Measurements from ENCODE around the gene CDK5R1.

- TF ChIP-seq CTCF (IDR thresholded peaks at IDR 0.05; ENCODE audit: low read depth, low read length) (no peak), MAX (IDR thresholded peaks at IDR 0.05; ENCODE audit: low read depth, low read length) (no peak), POLR2A (IDR thresholded peaks at IDR 0.05; ENCODE audit: extremely low read depth, insufficient read length) (no peak), MYC (IDR thresholded peaks at IDR 0.05; ENCODE audit: low read depth, low read length) (no peak)
Observed at GRCh38 chr17:32525122-32525521, 38.3 kb downstream of the CDK5R1 start.
